ENCODE results near the gene APBB2.
"Not testable (repeated sequence)": the region's sequence is repeated elsewhere in the genome, so short reads cannot be mapped to it uniquely, and the experiment has no call there.

APBB2 gene

DNA sequence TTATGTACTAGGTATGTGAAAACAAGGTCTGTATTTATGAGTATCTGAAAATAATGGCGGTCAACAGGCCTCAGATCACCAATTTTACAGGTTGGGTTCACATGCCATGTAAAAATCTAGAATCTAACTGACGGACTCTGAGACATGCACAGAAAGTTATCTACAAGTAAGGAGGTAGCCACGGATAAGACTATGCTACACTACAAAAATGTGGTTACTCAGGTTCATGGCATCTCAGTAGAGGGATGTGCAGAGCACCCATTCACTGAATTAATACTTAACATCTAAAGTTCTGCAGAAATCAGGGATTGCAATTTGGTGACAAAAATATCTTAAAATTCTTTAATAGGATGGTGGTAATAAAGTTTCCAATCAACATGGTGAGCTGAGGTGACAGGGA lies 155.9 kb downstream of the APBB2 start:
- POLR2A ChIA-PET: no interaction called here
- CTCF ChIA-PET: no interaction called here
- DNase-seq (ENCODE audit: extremely low spot score): no peak
- TF ChIP-seq, protein P1, sequence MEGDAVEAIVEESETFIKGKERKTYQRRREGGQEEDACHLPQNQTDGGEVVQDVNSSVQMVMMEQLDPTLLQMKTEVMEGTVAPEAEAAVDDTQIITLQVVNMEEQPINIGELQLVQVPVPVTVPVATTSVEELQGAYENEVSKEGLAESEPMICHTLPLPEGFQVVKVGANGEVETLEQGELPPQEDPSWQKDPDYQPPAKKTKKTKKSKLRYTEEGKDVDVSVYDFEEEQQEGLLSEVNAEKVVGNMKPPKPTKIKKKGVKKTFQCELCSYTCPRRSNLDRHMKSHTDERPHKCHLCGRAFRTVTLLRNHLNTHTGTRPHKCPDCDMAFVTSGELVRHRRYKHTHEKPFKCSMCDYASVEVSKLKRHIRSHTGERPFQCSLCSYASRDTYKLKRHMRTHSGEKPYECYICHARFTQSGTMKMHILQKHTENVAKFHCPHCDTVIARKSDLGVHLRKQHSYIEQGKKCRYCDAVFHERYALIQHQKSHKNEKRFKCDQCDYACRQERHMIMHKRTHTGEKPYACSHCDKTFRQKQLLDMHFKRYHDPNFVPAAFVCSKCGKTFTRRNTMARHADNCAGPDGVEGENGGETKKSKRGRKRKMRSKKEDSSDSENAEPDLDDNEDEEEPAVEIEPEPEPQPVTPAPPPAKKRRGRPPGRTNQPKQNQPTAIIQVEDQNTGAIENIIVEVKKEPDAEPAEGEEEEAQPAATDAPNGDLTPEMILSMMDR (IDR thresholded peaks at IDR 0.05; ENCODE audit: control extremely low read depth, extremely low read depth, low read depth, missing control alignments): no peak

DNA sequence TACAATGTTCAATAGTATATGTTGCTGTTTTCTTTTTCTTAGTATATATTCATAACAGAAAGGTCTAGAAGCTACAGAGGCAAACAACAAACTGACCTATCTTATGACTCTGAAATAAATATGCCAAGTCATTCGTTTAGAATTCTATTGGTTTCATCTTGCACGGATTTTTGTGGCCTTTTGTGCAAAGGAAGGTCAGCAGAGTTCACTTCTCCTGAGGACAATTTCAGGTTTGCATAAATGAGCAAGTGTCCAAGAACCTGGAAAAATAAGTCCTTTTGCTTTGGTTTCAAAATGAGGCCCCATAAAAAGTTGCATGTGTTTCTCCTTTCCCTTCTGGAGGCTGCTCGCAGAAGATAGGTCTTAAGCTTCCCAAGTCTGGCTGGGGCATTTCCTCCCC lies 156.9 kb downstream of the APBB2 start:
- POLR2A ChIA-PET: no interaction called here
- no peak for DNase-seq (ENCODE audit: extremely low spot score)
- TF ChIP-seq, protein P1 (IDR thresholded peaks at IDR 0.05; ENCODE audit: control extremely low read depth, extremely low read depth, low read depth, missing control alignments): no peak
- CTCF ChIA-PET: no interaction called here

DNA sequence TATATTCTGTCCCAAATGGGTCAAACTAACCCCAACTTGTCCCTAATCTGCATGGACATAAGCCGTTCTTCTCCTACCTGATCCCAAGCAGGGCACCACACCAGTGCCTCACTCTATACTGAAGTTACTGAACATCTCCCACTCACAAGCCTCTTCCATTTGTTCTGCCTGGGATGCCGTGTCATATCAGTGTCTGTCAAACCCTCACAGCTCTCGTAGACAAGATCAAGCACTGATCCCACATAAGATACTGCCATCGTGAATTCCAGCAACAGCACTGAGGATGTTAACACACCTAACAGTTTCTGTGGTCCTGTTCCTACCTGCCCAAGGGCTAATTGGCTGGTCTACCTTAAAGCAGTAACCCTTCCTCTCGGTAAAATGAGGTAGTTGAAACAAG lies 162.1 kb downstream of the APBB2 start:
- DNase-seq (ENCODE audit: extremely low spot score): no peak
- CTCF ChIA-PET: interaction anchor here (1.0 kb wide), 1 partner anchor 14 kb away, joined by 3 read pairs; no protein-coding TSS in a partner anchor
- TF ChIP-seq, protein P1 (IDR thresholded peaks at IDR 0.05; ENCODE audit: control extremely low read depth, extremely low read depth, low read depth, missing control alignments): no peak
- POLR2A ChIA-PET: no interaction called here

DNA sequence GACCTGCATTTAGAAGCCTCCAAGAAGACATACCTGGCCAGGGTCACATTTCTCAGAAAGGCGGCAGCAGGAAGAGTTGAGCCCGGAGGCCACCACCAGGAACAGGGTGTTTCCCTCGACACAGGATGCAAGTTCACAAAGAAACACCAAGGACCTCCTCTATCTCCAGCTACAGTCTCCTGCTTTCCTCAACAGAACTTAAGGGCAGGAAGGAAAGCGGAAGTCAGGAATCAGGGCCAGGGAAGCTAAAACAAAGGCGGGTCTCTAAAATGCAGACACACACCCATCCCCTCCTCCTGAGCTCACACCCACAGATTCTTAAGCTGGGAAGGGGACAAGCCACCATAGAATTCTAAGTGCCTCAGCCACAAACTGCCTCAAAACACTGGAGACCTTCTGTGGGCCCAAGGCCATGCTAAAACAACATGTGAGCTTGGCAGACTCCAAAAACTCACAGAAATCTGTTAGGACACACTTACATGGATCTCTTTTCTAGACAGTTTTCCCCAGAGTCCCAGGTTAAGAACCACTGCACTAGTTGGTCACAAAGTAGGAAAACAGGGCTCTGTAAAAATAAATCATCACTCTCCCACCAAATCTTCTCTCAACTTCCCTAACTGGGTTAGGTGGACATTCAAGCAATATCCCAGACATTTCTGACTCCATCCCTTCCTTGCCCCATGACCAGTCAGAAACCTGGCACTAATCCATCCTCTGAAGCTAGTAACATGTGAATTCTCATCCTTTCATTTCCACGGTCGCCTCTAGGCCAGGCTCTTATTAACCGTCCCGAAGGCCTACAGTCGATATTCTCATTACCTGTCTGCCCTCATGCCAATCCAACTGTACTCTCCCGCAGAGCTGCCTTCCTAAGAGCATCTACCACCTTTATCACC lies 163.2 kb downstream of the APBB2 start:
- TF ChIP-seq, protein P1 (IDR thresholded peaks at IDR 0.05; ENCODE audit: control extremely low read depth, extremely low read depth, low read depth, missing control alignments): no peak
- no peak for DNase-seq (ENCODE audit: extremely low spot score)
- ChIA-PET POLR2A (no interaction called here), CTCF (interaction anchor here (0.9 kb wide), 1 partner anchor 65 kb away, joined by 3 read pairs; no protein-coding TSS in a partner anchor)

DNA sequence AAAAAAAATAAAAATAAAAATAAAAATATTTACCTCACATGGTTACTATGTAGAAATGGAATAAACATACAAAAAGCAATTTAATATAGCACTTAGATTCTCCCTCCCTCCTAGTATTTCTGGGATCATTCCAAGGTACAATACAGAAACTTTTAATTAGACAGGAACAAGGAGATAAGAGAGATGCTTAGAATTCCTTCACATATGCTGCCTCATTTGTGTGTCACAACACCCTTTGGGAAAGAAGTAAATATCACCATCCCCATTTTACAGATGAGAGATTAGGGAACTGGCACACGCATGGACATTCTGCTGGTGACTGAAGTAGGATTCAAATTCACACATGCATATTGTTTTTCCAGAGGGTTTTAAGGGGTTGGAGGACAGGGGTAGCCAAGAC lies 164.2 kb downstream of the APBB2 start:
- TF ChIP-seq, protein P1 (IDR thresholded peaks at IDR 0.05; ENCODE audit: control extremely low read depth, extremely low read depth, low read depth, missing control alignments): no peak
- CTCF ChIA-PET: no interaction called here
- POLR2A ChIA-PET: no interaction called here
- no peak for DNase-seq (ENCODE audit: extremely low spot score)

DNA sequence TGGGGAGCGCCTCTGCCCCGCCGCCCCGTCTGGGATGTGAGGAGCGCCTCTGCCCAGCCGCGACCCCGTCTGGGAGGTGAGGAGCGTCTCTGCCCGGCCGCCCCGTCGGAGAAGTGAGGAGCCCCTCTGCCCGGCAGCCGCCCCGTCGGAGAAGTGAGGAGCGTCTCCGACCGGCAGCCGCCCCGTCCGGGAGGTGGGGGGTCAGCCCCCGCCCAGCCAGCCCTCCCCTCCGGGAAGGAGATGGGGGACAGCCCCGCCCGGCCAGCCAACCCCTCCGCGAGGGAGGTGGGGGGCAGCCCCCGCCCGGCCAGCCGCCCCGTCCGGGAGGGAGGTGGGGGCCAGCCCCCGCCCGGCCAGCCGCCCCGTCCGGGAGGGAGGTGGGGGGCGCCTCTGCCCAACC lies 165.2 kb downstream of the APBB2 start:
- CTCF ChIA-PET; DNase-seq (ENCODE audit: extremely low spot score); POLR2A ChIA-PET: not testable (repeated sequence)

DNA sequence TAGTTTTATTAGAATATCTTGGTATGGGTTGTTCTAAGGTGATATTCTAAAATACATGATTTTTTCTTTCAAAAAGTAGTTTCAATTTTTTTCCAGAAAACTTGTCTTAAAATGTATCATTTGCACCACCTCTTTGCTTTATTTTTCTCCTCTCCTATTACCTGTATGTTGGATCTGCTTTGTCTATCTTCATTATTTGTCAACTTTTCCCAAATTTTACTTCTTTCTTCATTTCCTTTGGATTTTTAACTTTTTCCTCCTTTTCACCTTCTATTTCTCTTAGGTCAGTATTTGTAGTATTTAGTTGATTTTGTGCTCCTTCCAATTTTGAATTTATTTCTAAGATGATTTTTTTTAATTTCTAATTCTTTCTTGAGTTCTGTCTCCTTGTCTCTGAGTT lies 169.6 kb downstream of the APBB2 start:
- CTCF ChIA-PET: no interaction called here
- POLR2A ChIA-PET: no interaction called here
- TF ChIP-seq, protein P1 (IDR thresholded peaks at IDR 0.05; ENCODE audit: control extremely low read depth, extremely low read depth, low read depth, missing control alignments): no peak

More for the DNA sequence above, 169.6 kb downstream of the APBB2 start:
- DNase-seq (ENCODE audit: extremely low spot score): no peak

Data from GM10248 (cell line).